ENCODE results near the gene PLGLB2. TPM values are rescaled to one million over a fixed set of nuclear protein-coding genes. Genes with fewer than 3 reads are reported as not detected.

PLGLB2 gene
- total RNA-seq, 2 experiments from 2014 or later, result 2.7 to 3.5 TPM

Other genes starting within 250 kb of the PLGLB2 start
- 1 to 10 TPM in 1 of 2 experiments, under 1 TPM in 1; 0.64 to 1.3 TPM for gene RGPD2, start 77.7 kb downstream of the PLGLB2 start, total RNA-seq

Measured in activated CD4-positive, alpha-beta T cell treated with anti-CD3 and anti-CD28 coated beads, Interleukin-2, amount 10 ng/mL, durations not matched to agents 7 days and 5 days (primary cell).